Stimulated activated CD4-positive, alpha-beta T cell treated with anti-CD3 and anti-CD28 coated beads, Interleukin-1b, Interleukin-23, amount 100 ng/mL, for 24 hours (primary cell): ENCODE measurements around the gene GGT6.

Experiments
- DNase-seq, 4 experiments: peaks; one replicate each; pipeline ENCODE4 v3.0.0-alpha.2; 2020; ENCODE audit warnings: low read depth in 4 of 4, low spot score in 1 of 4

GGT6 gene

GRCh38 chr17:4540224-4540651 is 20.1 kb downstream of the GGT6 start:
- DNase-seq, result no peak

GRCh38 chr17:4539576-4540223 is 20.7 kb downstream of the GGT6 start:
- DNase-seq, result no peak

- no peak for DNase-seq
Measured at GRCh38 chr17:4539025-4539424, 21.4 kb downstream of the GGT6 start.

- no peak for DNase-seq
Measured at GRCh38 chr17:4538236-4539002, 22.0 kb downstream of the GGT6 start.

GRCh38 chr17:4537451-4538235 is 22.7 kb downstream of the GGT6 start:
- no peak for DNase-seq

- DNase-seq, result no peak
Measured at GRCh38 chr17:4536742-4537411, 23.5 kb downstream of the GGT6 start.

- no peak for DNase-seq
Measured at GRCh38 chr17:4536259-4536741, 24.1 kb downstream of the GGT6 start.

GRCh38 chr17:4535667-4536258 is 24.6 kb downstream of the GGT6 start:
- no peak for DNase-seq

- DNase-seq, result no peak
Measured at GRCh38 chr17:4534928-4535666, 25.3 kb downstream of the GGT6 start.

- no peak for DNase-seq
Measured at GRCh38 chr17:4534515-4534914, 25.9 kb downstream of the GGT6 start.

- no peak for DNase-seq
Measured at GRCh38 chr17:4533523-4534504, 26.6 kb downstream of the GGT6 start.

GRCh38 chr17:4532860-4533522 is 27.4 kb downstream of the GGT6 start:
- DNase-seq, result no peak

- DNase-seq, result no peak
Measured at GRCh38 chr17:4531988-4532736, 28.2 kb downstream of the GGT6 start.

- no peak for DNase-seq
Measured at GRCh38 chr17:4530799-4531730, 29.3 kb downstream of the GGT6 start.

GRCh38 chr17:4529533-4530152 is 30.7 kb downstream of the GGT6 start:
- no peak for DNase-seq

GRCh38 chr17:4527566-4528125 is 32.7 kb downstream of the GGT6 start:
- DNase-seq, result no peak
